HUES48 (cell line): ENCODE data around the gene TTC39C.
"Not testable (repeated sequence)": the region's sequence is repeated elsewhere in the genome, so short reads cannot be mapped to it uniquely, and the experiment has no call there.

ENCODE experiments used
- H3K27ac ChIP-seq: one replicate; pipeline ENCODE4 v1.7.0; 2013; ENCODE audit warnings: low read depth, low read length, inconsistent platforms
- H3K27me3 ChIP-seq: 2 replicates; pipeline ENCODE4 v1.6.1; 2013; ENCODE audit warnings: mild to moderate bottlenecking, low read length; ENCODE audit not compliant: control insufficient read depth, insufficient read depth
- H3K36me3 ChIP-seq: 2 replicates; pipeline ENCODE4 v1.6.1; 2013; ENCODE audit warnings: low read length; ENCODE audit not compliant: control insufficient read depth, insufficient read depth
- H3K4me1 ChIP-seq: 2 replicates; pipeline ENCODE4 v1.6.1; 2013; ENCODE audit warnings: mild to moderate bottlenecking, low read length; ENCODE audit not compliant: control insufficient read depth, insufficient read depth
- H3K4me3 ChIP-seq: 2 replicates; pipeline ENCODE4 v1.5.1; 2013; ENCODE audit warnings: mild to moderate bottlenecking, low read depth, low read length
- H3K9ac ChIP-seq: 2 replicates; pipeline ENCODE4 v1.6.1; 2013; ENCODE audit warnings: mild to moderate bottlenecking, low read depth, low read length, moderate library complexity
- H3K9me3 ChIP-seq: 2 replicates; pipeline ENCODE4 v1.6.1; 2013; ENCODE audit warnings: low read length; ENCODE audit not compliant: control insufficient read depth, insufficient read depth

Gene TTC39C

GRCh38 chr18:24021505-24021904 is 7.0 kb downstream of the TTC39C start:
- Histone ChIP-seq H3K9ac (no peak overlapping the region), H3K4me1 (peaks cover 50% of the 10 kb centered on the region), H3K36me3 (peaks cover 16% of the 10 kb centered on the region; the same call in 1 of the 2 replicates), H3K27me3 (no peaks in the 10 kb centered on the region), H3K9me3 (no peaks in the 10 kb centered on the region), H3K27ac (no peak overlapping the region), H3K4me3 (no peak overlapping the region)

- Histone ChIP-seq H3K27ac (no peak overlapping the region), H3K9ac (no peak overlapping the region), H3K27me3 (no peaks in the 10 kb centered on the region), H3K4me3 (no peak overlapping the region), H3K9me3 (no peaks in the 10 kb centered on the region), H3K36me3 (peaks cover 16% of the 10 kb centered on the region; the same call in 1 of the 2 replicates), H3K4me1 (peaks cover 44% of the 10 kb centered on the region)
Measured at GRCh38 chr18:24022161-24022560, 7.6 kb downstream of the TTC39C start.

- Histone ChIP-seq H3K27ac (no peak overlapping the region), H3K4me1 (peaks cover 37% of the 10 kb centered on the region), H3K36me3 (peaks cover 16% of the 10 kb centered on the region; the same call in 1 of the 2 replicates), H3K27me3 (no peaks in the 10 kb centered on the region), H3K4me3 (no peak overlapping the region), H3K9me3 (no peaks in the 10 kb centered on the region), H3K9ac (no peak overlapping the region)
Measured at GRCh38 chr18:24023185-24023814, 8.7 kb downstream of the TTC39C start.

- no peaks in the 10 kb centered on the region for H3K27me3 ChIP-seq
- H3K9ac ChIP-seq, result no peak overlapping the region
- no peak overlapping the region for H3K27ac ChIP-seq
- peaks cover 28% of the 10 kb centered on the region for H3K4me1 ChIP-seq
- H3K4me3 ChIP-seq, result no peak overlapping the region
- no peaks in the 10 kb centered on the region for H3K9me3 ChIP-seq
- peaks cover 12% of the 10 kb centered on the region; the same call in 1 of the 2 replicates for H3K36me3 ChIP-seq
Measured at GRCh38 chr18:24024425-24024824, 9.9 kb downstream of the TTC39C start.

DNA sequence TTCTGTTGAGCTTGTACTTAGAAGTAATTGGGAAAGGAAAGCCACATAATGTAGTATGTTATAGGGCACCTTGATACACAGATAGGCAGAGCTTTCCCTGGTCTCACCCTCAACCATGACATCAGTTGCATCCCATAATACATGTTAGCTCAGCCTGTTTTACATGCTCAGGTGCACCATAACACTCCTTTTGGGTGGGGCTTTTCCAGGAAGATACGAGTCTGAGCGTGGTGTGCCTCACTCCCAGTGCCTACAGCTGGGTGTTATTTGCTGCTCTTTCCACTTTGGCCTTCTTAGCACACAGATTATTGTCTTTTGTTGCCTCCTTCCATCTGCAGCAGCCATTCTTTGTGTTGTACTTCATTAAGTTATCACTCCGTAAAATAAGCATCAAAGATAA is 11.9 kb downstream of the TTC39C start:
- Histone ChIP-seq H3K4me1 (peaks cover 18% of the 10 kb centered on the region), H3K4me3 (no peak overlapping the region), H3K9me3 (no peaks in the 10 kb centered on the region), H3K9ac (no peak overlapping the region), H3K36me3 (peaks cover 12% of the 10 kb centered on the region; the same call in 1 of the 2 replicates), H3K27ac (no peak overlapping the region), H3K27me3 (no peaks in the 10 kb centered on the region)

- Histone ChIP-seq H3K4me1 (peaks cover 25% of the 10 kb centered on the region), H3K9me3 (no peaks in the 10 kb centered on the region), H3K4me3 (no peak overlapping the region), H3K9ac (no peak overlapping the region), H3K27me3 (no peaks in the 10 kb centered on the region), H3K36me3 (peaks cover 12% of the 10 kb centered on the region; the same call in 1 of the 2 replicates), H3K27ac (no peak overlapping the region)
Measured at GRCh38 chr18:24027156-24027827, 12.7 kb downstream of the TTC39C start.

- H3K27ac ChIP-seq, H3K9ac ChIP-seq, H3K27me3 ChIP-seq, H3K4me3 ChIP-seq, H3K9me3 ChIP-seq, H3K36me3 ChIP-seq: not testable (repeated sequence)
- H3K4me1 ChIP-seq, result peaks cover 16% of the 10 kb centered on the region
Measured at GRCh38 chr18:24028946-24029345, 14.4 kb downstream of the TTC39C start.

- no peaks in the 10 kb centered on the region for H3K27me3 ChIP-seq
- no peak overlapping the region for H3K27ac ChIP-seq
- no peak overlapping the region for H3K4me3 ChIP-seq
- H3K9me3 ChIP-seq, result no peaks in the 10 kb centered on the region
- no peak overlapping the region for H3K9ac ChIP-seq
- 0 out of 2 replicates have a peak, but pooled peaks cover 2% of the 10 kb centered on the region for H3K36me3 ChIP-seq
- peaks cover 16% of the 10 kb centered on the region for H3K4me1 ChIP-seq
Measured at GRCh38 chr18:24031318-24031717, 16.8 kb downstream of the TTC39C start.

- H3K4me1 ChIP-seq, result peaks cover 16% of the 10 kb centered on the region
- H3K9ac ChIP-seq, result no peak overlapping the region
- H3K9me3 ChIP-seq, result no peaks in the 10 kb centered on the region
- no peak overlapping the region for H3K27ac ChIP-seq
- H3K27me3 ChIP-seq, result no peaks in the 10 kb centered on the region
- H3K4me3 ChIP-seq, result no peak overlapping the region
- H3K36me3 ChIP-seq, result 0 out of 2 replicates have a peak, but pooled peaks cover 2% of the 10 kb centered on the region
Measured at GRCh38 chr18:24031916-24032315, 17.4 kb downstream of the TTC39C start.

DNA sequence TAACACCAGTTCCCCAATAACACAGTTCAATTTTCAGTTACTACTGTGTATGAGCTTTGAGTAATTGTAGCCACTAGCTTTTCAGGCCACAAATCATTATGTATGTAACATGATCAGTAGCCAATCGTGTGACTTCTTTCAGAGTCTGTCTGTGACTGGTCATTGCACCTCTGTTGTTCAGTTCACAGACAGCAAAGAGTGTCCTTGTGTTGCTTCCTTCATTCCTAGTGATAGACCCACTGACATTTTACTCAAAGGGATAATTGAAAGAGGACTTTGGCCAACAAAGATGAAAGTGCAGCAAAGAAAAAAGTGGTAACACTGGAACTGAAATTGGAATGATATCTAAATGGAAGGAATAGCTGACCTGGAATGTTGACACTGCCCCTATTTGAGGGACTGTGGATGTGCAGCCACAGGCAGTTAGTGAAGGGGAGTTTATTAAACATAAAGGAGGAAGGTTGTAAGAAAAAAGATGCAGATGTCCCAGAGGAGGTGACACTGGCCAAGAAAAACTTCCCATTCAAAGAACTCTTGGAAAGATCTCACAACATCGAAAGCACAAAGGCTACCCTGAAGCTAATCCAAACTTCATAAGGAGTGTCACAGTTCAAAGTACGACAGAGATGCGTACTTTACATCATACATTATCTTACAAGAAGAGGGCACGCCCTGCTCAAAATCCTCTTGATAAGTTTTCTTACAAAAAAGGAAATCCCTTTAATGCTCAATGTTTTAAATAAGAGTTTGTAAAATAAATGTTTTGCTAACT is 19.3 kb downstream of the TTC39C start:
- 0 out of 2 replicates have a peak, but pooled peaks cover 2% of the 10 kb centered on the region for H3K36me3 ChIP-seq
- H3K4me1 ChIP-seq, result 0 out of 2 replicates have a peak, but pooled peaks cover 12% of the 10 kb centered on the region
- H3K9ac ChIP-seq, result no peak overlapping the region
- H3K27ac ChIP-seq, result no peak overlapping the region
- no peak overlapping the region for H3K4me3 ChIP-seq
- no peaks in the 10 kb centered on the region for H3K9me3 ChIP-seq
- no peaks in the 10 kb centered on the region for H3K27me3 ChIP-seq

- Histone ChIP-seq H3K27ac (no peak overlapping the region), H3K36me3 (0 out of 2 replicates have a peak, but pooled peaks cover 2% of the 10 kb centered on the region), H3K4me3 (no peak overlapping the region), H3K9me3 (no peaks in the 10 kb centered on the region), H3K27me3 (no peaks in the 10 kb centered on the region), H3K4me1 (0 out of 2 replicates have a peak, but pooled peaks cover 7% of the 10 kb centered on the region), H3K9ac (no peak overlapping the region)
Measured at GRCh38 chr18:24035316-24035715, 20.8 kb downstream of the TTC39C start.
